Ectodermal cell (in vitro differentiated cells): Measurements from ENCODE around the gene GALNT16.

ENCODE experiments used
- H3K27ac ChIP-seq: 2 replicates; pipeline ENCODE4 v1.7.0; 2013; ENCODE audit warnings: mild to moderate bottlenecking, low read depth, low read length; ENCODE audit not compliant: insufficient read depth, poor library complexity, severe bottlenecking
- H3K27me3 ChIP-seq: 2 replicates; pipeline ENCODE4 v1.7.0; 2013; ENCODE audit warnings: mild to moderate bottlenecking, low read length; ENCODE audit not compliant: insufficient read depth, control insufficient read depth, poor library complexity, severe bottlenecking
- H3K36me3 ChIP-seq: one replicate; pipeline ENCODE4 v1.7.0; 2013; ENCODE audit warnings: low read length; ENCODE audit not compliant: control insufficient read depth, insufficient read depth
- H3K4me1 ChIP-seq: one replicate; pipeline ENCODE4 v1.7.0; 2013; ENCODE audit warnings: low read length; ENCODE audit not compliant: control insufficient read depth, insufficient read depth
- H3K4me3 ChIP-seq: 2 replicates; pipeline ENCODE4 v1.7.0; 2013; ENCODE audit warnings: low read depth, low read length, control low read depth; ENCODE audit not compliant: insufficient read depth
- H3K9me3 ChIP-seq: 2 replicates; pipeline ENCODE4 v1.7.0; 2013; ENCODE audit warnings: mild to moderate bottlenecking, low read length, moderate library complexity; ENCODE audit not compliant: control insufficient read depth
- WGBS, 2 experiments: methylation state at CpG; one replicate each; pipeline ENCODE4 v1.1.7; 2013; ENCODE audit warnings: missing lambda C conversion rate in 2 of 2; 5-methylcytosine and 5-hydroxymethylcytosine counted together

GALNT16 gene

GRCh38 chr14:69291891-69292561 lies 32.1 kb downstream of the GALNT16 start:
- no peaks in the 10 kb centered on the region for H3K27me3 ChIP-seq
- H3K36me3 ChIP-seq: no peaks in the 10 kb centered on the region
- H3K9me3 ChIP-seq: no peaks in the 10 kb centered on the region
- WGBS, 2 experiments: 80 to 88% methylated on average over 5 of the region's 5 CpGs
- H3K4me1 ChIP-seq: no peaks in the 10 kb centered on the region
- H3K27ac ChIP-seq: no peak overlapping the region
- no peak overlapping the region for H3K4me3 ChIP-seq

GRCh38 chr14:69298131-69299071 lies 38.4 kb downstream of the GALNT16 start:
- Histone ChIP-seq H3K27me3 (no peaks in the 10 kb centered on the region), H3K4me3 (no peak overlapping the region), H3K4me1 (peaks cover 10% of the 10 kb centered on the region), H3K27ac (no peak overlapping the region), H3K36me3 (no peaks in the 10 kb centered on the region), H3K9me3 (no peaks in the 10 kb centered on the region)
- WGBS, 2 experiments: 85 to 88% methylated on average over 10 of the region's 10 CpGs

GRCh38 chr14:69299286-69300035 lies 39.5 kb downstream of the GALNT16 start:
- no peaks in the 10 kb centered on the region for H3K36me3 ChIP-seq
- no peaks in the 10 kb centered on the region for H3K9me3 ChIP-seq
- no peaks in the 10 kb centered on the region for H3K27me3 ChIP-seq
- H3K4me1 ChIP-seq: peaks cover 10% of the 10 kb centered on the region
- no peak overlapping the region for H3K27ac ChIP-seq
- no peak overlapping the region for H3K4me3 ChIP-seq
- WGBS, 2 experiments: 84 to 87% methylated on average over 11 of the region's 11 CpGs

GRCh38 chr14:69300601-69301221 lies 40.8 kb downstream of the GALNT16 start:
- Histone ChIP-seq H3K4me3 (no peak overlapping the region), H3K9me3 (no peaks in the 10 kb centered on the region), H3K27ac (no peak overlapping the region), H3K27me3 (no peaks in the 10 kb centered on the region), H3K36me3 (no peaks in the 10 kb centered on the region), H3K4me1 (peaks cover 10% of the 10 kb centered on the region)
- WGBS, 2 experiments: 79 to 82% methylated on average over 4 of the region's 4 CpGs

- 85 to 87% methylated on average over 2 of the region's 2 CpGs for WGBS, 2 experiments
- Histone ChIP-seq H3K27ac (no peak overlapping the region), H3K4me3 (no peak overlapping the region), H3K9me3 (no peaks in the 10 kb centered on the region), H3K4me1 (peaks cover 10% of the 10 kb centered on the region), H3K36me3 (no peaks in the 10 kb centered on the region), H3K27me3 (no peaks in the 10 kb centered on the region)
Observed at GRCh38 chr14:69303086-69303485, 43.1 kb downstream of the GALNT16 start.

GRCh38 chr14:69312608-69313007 lies 52.6 kb downstream of the GALNT16 start:
- no peaks in the 10 kb centered on the region for H3K9me3 ChIP-seq
- no peaks in the 10 kb centered on the region for H3K36me3 ChIP-seq
- no peaks in the 10 kb centered on the region for H3K4me1 ChIP-seq
- no peak overlapping the region for H3K4me3 ChIP-seq
- H3K27me3 ChIP-seq: no peaks in the 10 kb centered on the region
- H3K27ac ChIP-seq: no peak overlapping the region
- WGBS, 2 experiments: 93% methylated on average over 5 of the region's 5 CpGs

- Histone ChIP-seq H3K4me1 (no peaks in the 10 kb centered on the region), H3K27me3 (no peaks in the 10 kb centered on the region), H3K9me3 (no peaks in the 10 kb centered on the region), H3K4me3 (no peak overlapping the region), H3K36me3 (no peaks in the 10 kb centered on the region), H3K27ac (no peak overlapping the region)
- 94 to 96% methylated on average over 6 of the region's 6 CpGs for WGBS, 2 experiments
Observed at GRCh38 chr14:69313176-69313575, 53.2 kb downstream of the GALNT16 start.

GRCh38 chr14:69314327-69314726 lies 54.4 kb downstream of the GALNT16 start:
- Histone ChIP-seq H3K4me3 (no peak overlapping the region), H3K4me1 (no peaks in the 10 kb centered on the region), H3K27ac (no peak overlapping the region), H3K9me3 (no peaks in the 10 kb centered on the region), H3K36me3 (no peaks in the 10 kb centered on the region), H3K27me3 (no peaks in the 10 kb centered on the region)
- 95 to 96% methylated on average over 1 of the region's 1 CpG for WGBS, 2 experiments

- Histone ChIP-seq H3K36me3 (no peaks in the 10 kb centered on the region), H3K27me3 (no peaks in the 10 kb centered on the region), H3K9me3 (no peaks in the 10 kb centered on the region), H3K4me1 (no peaks in the 10 kb centered on the region), H3K4me3 (no peak overlapping the region), H3K27ac (no peak overlapping the region)
- whole genome bisulfite sequencing, 2 experiments: 84 to 93% methylated on average over 4 of the region's 4 CpGs
Observed at GRCh38 chr14:69315301-69315700, 55.3 kb downstream of the GALNT16 start.
